K562 (cell line): Measurements from ENCODE around the gene TMEM167B. TPM values are rescaled to one million over a fixed set of nuclear protein-coding genes. Genes with fewer than 3 reads are reported as not detected.

ENCODE experiments used
- ATAC-seq: fragments of 200-7000 bp; cut with Tn5 transposase; 3 replicates; pipeline ENCODE4 v1.9.1; 2020; ENCODE audit warnings: moderate library complexity
- BruUV-seq: library from RNA; stranded (reverse); fragments of 400-500 nt; replicated peaks from 2 replicates; lab custom pipeline; 2021; lab: Mats Ljungman, UMichigan
- CTCF ChIA-PET: fragments of 300-600 bp; formaldehyde crosslinking; extraction: SDS; loops from one replicate; lab custom pipeline; 2021; ENCODE audit warnings: low intra/inter-chr PET ratio; lab: Yijun Ruan, JAX
- POLR2A ChIA-PET: fragments of 300-600, 350-650 bp; sonication (Branson Sonifier 250); formaldehyde crosslinking; extraction: SDS; loops from one replicate; lab custom pipeline; 2021; ENCODE audit warnings: antibody characterized with exemption, inconsistent platforms; lab: Yijun Ruan, JAX
- DNase-seq, 4 experiments: peaks; one replicate each; pipeline versions ENCODE4 v3.0.0 to v3.0.0-alpha.2; 2011 to 2018; ENCODE audit warnings: low spot score in 3 of 4, mixed read lengths in 3 of 4; ENCODE audit errors: extremely low read depth in 1 of 4
- FAIRE-seq: peaks from 2 replicates; lab custom pipeline; 2011; peaks lifted over from hg19 to GRCh38; lab: Jason Lieb, UNC
- H2AFZ ChIP-seq: 2 replicates; pipeline ENCODE4 v1.6.0; 2011; ENCODE audit warnings: low read depth, low read length, control low read depth, inconsistent platforms
- H3K27ac ChIP-seq: fragments of 200-600 bp; 3 replicates; pipeline ENCODE4 v1.8.0; 2011; ENCODE audit warnings: low read depth, mild to moderate bottlenecking, control low read depth, inconsistent platforms, low read length, moderate library complexity, mixed read lengths; ENCODE audit errors: extremely low read depth
- H3K27me3 ChIP-seq, 2 experiments: fragments of 300-600 bp in 1 of 2; 2 replicates in 1 of 2; 3 replicates in 1 of 2; pipeline versions ENCODE4 v1.6.0 to v1.8.0; 2011; ENCODE audit warnings: inconsistent platforms in 2 of 2, low read length in 2 of 2, mild to moderate bottlenecking in 1 of 2, mixed read lengths in 1 of 2, moderate library complexity in 1 of 2; ENCODE audit not compliant: control insufficient read depth in 2 of 2, insufficient read depth in 2 of 2
- H3K36me3 ChIP-seq: fragments of 300-600 bp; 3 replicates; pipeline ENCODE4 v1.8.0; 2011; ENCODE audit warnings: mild to moderate bottlenecking, low read length, inconsistent platforms; ENCODE audit not compliant: control insufficient read depth, insufficient read depth
- H3K4me1 ChIP-seq, 2 experiments: fragments of 200-600 bp in 1 of 2; replicated peaks in 1 of 2; 2 replicates in 1 of 2; 3 replicates in 1 of 2; pipeline versions ENCODE4 v1.5.1 to v1.8.0; 2011; ENCODE audit warnings: inconsistent platforms in 2 of 2, low read length in 2 of 2, mild to moderate bottlenecking in 1 of 2, mixed read lengths in 1 of 2, moderate library complexity in 1 of 2; ENCODE audit not compliant: control insufficient read depth in 2 of 2, insufficient read depth in 2 of 2
- H3K4me2 ChIP-seq: 2 replicates; pipeline ENCODE4 v1.6.1; 2011; ENCODE audit warnings: low read length, control low read depth, inconsistent platforms, mixed read lengths; ENCODE audit not compliant: insufficient read depth
- H3K4me3 ChIP-seq: fragments of 200-600 bp; sonication (generic), shearing (Covaris generic); 2 replicates; pipeline ENCODE4 v1.5.1; 2016; ENCODE audit warnings: control low read depth, inconsistent platforms
- H3K79me2 ChIP-seq: fragments of 200-600 bp; 3 replicates; pipeline ENCODE4 v1.8.0; 2011; ENCODE audit warnings: low read length, inconsistent platforms; ENCODE audit not compliant: control insufficient read depth, insufficient read depth
- H3K9ac ChIP-seq, 2 experiments: 2 replicates each; pipeline versions ENCODE4 v1.6.0 to v1.6.1; 2011; ENCODE audit warnings: low read depth in 2 of 2, low read length in 2 of 2, control low read depth in 1 of 2, inconsistent platforms in 1 of 2, mild to moderate bottlenecking in 1 of 2, mixed read lengths in 1 of 2; ENCODE audit not compliant: insufficient read depth in 1 of 2
- H3K9me1 ChIP-seq: one replicate; pipeline ENCODE4 v1.6.0; 2011; ENCODE audit warnings: inconsistent platforms, mild to moderate bottlenecking, low read length, moderate library complexity; ENCODE audit not compliant: control insufficient read depth, insufficient read depth
- H3K9me3 ChIP-seq: replicated peaks from 2 replicates; pipeline ENCODE4 v1.5.1; 2011; ENCODE audit warnings: low read depth, low read length, inconsistent platforms; ENCODE audit not compliant: control insufficient read depth, insufficient read depth
- H4K20me1 ChIP-seq: replicated peaks from 2 replicates; pipeline ENCODE4 v1.6.1; 2011; ENCODE audit warnings: low read length, inconsistent platforms, mixed read lengths; ENCODE audit not compliant: control insufficient read depth, insufficient read depth
- BCL6 ChIP-seq: fragments of 250-450 bp; sonication (Bioruptor Pico); IDR thresholded peaks from 2 replicates; pipeline ENCODE4 v1.4.0; 2020
- COPS2 ChIP-seq: fragments of 450-650 bp; conservative IDR thresholded peaks from 2 replicates; pipeline ENCODE4 v1.6.1; 2016; ENCODE audit warnings: mild to moderate bottlenecking, moderate library complexity
- ELF4 ChIP-seq: fragments of 450-650 bp; formaldehyde crosslinking; IDR thresholded peaks from 2 replicates; pipeline ENCODE4 v1.4.0; 2022; ENCODE audit warnings: missing genetic modification characterization
- GABPA ChIP-seq: fragments of 200-800 bp; sonication (Bioruptor generic); conservative IDR thresholded peaks from 2 replicates; pipeline ENCODE4 v1.6.1; 2016; ENCODE audit warnings: low read depth, missing genetic modification characterization, missing compliant biosample characterization
- NCOA6 ChIP-seq: fragments of 450-650 bp; IDR thresholded peaks from 2 replicates; pipeline ENCODE4 v1.6.1; 2017; ENCODE audit warnings: mild to moderate bottlenecking
- POU5F1 ChIP-seq: fragments of 150-350 bp; IDR thresholded peaks from 2 replicates; pipeline ENCODE4 v1.6.1; 2014; ENCODE audit warnings: borderline replicate concordance, low read length, low read depth, mild to moderate bottlenecking; ENCODE audit not compliant: partially characterized antibody
- PURB ChIP-seq: sonication (generic); formaldehyde crosslinking; IDR thresholded peaks from 2 replicates; pipeline ENCODE4 v1.9.0; 2021; ENCODE audit warnings: low read depth, mild to moderate bottlenecking, missing genetic modification reagents
- RBM14 ChIP-seq: fragments of 200-400 bp; formaldehyde crosslinking; IDR thresholded peaks from 2 replicates; pipeline ENCODE4 v1.6.1; 2018; ENCODE audit warnings: low read depth, mild to moderate bottlenecking, low read length, moderate library complexity, borderline replicate concordance; ENCODE audit not compliant: insufficient read depth
- TFAP4 ChIP-seq: sonication (generic); formaldehyde crosslinking; IDR thresholded peaks from 2 replicates; pipeline ENCODE4 v1.8.0; 2022; ENCODE audit warnings: missing genetic modification reagents, mild to moderate bottlenecking, moderate library complexity, borderline replicate concordance
- THRAP3 ChIP-seq: fragments of 450-650 bp; IDR thresholded peaks from 2 replicates; pipeline ENCODE4 v1.6.1; 2016; ENCODE audit warnings: mild to moderate bottlenecking, inconsistent platforms, borderline replicate concordance
- ZBTB2 ChIP-seq: fragments of 450-650 bp; IDR thresholded peaks from 2 replicates; pipeline ENCODE4 v1.6.1; 2016; ENCODE audit warnings: antibody characterized with exemption
- ZNF184 ChIP-seq: sonication (generic); formaldehyde crosslinking; IDR thresholded peaks from 2 replicates; pipeline ENCODE4 v1.5.0; 2020; ENCODE audit warnings: missing genetic modification reagents
- ZNF224 ChIP-seq: sonication (generic); formaldehyde crosslinking; IDR thresholded peaks from 2 replicates; pipeline ENCODE4 v1.8.0; 2022; ENCODE audit warnings: mild to moderate bottlenecking, missing genetic modification reagents
- ZNF253 ChIP-seq: fragments of 250-450 bp; sonication (Bioruptor Pico); conservative IDR thresholded peaks from 2 replicates; pipeline ENCODE4 v1.6.1; 2021; ENCODE audit warnings: mild to moderate bottlenecking
- ZNF3 ChIP-seq: fragments of 250-450 bp; sonication (Bioruptor Pico); IDR thresholded peaks from 2 replicates; pipeline ENCODE4 v1.5.0; 2021; ENCODE audit warnings: mild to moderate bottlenecking, moderate library complexity
- ZNF316 ChIP-seq: fragments of 450-650 bp; IDR thresholded peaks from 2 replicates; pipeline ENCODE4 v1.6.1; 2016
- ZNF445 ChIP-seq: fragments of 250-450 bp; sonication (Bioruptor Pico); IDR thresholded peaks from 2 replicates; pipeline ENCODE4 v1.4.0; 2020; ENCODE audit warnings: low read depth, mild to moderate bottlenecking, moderate library complexity
- ZNF609 ChIP-seq: sonication (generic); formaldehyde crosslinking; IDR thresholded peaks from 2 replicates; pipeline ENCODE4 v1.8.1; 2023; ENCODE audit warnings: missing genetic modification reagents, mild to moderate bottlenecking, borderline replicate concordance
- WGBS: fragments of 100-300 bp; shearing (Covaris generic); methylation state at CpG from one replicate; pipeline ENCODE4 v1.1.6; 2016; ENCODE audit warnings: low coverage, mixed read lengths; ENCODE audit not compliant: insufficient coverage; ENCODE audit errors: missing lambda C conversion rate; 5-methylcytosine and 5-hydroxymethylcytosine counted together
- in situ Hi-C: fragments of 300-500 bp; cut with MboI; formaldehyde crosslinking; loops from 4 replicates; pipeline ENCODE4 v1.15.0; 2018; ENCODE audit warnings: inconsistent platforms, mixed read lengths
- intact Hi-C: fragments of 100-400 bp; cut with micrococcal nuclease; formaldehyde crosslinking; loops from 2 replicates; pipeline ENCODE4 v1.14.2; 2022
- polyA plus RNA-seq, 8 experiments: library from polyadenylated mRNA; depleted of rRNA in 4 of 8; stranded (reverse) in 5 of 8; unstranded in 3 of 8; fragments of >200 nt; fragmentation: Nextera tagmentation in 2 of 8; fragmentation: Illumina TruSeq in 1 of 8; extraction: Ambion mirVana in 2 of 8; extraction: Trizol in 1 of 8; gene quantifications; 2 replicates each; pipeline versions ENCODE4 v1.2.1 to v1.2.3, GENCODE V29; 2011 to 2014; ENCODE audit warnings: inconsistent platforms in 1 of 8, missing spikeins in 1 of 8
- total RNA-seq, 7 experiments: library from RNA; depleted of rRNA in 6 of 7; stranded (reverse); fragments of >200 nt in 6 of 7; fragmentation: Illumina TruSeq in 2 of 7; extraction: Trizol in 2 of 7; gene quantifications; 2 replicates each; pipeline versions ENCODE4 v1.2.1 to v1.2.3, GENCODE V29; 2011 to 2021; ENCODE audit warnings: low replicate concordance in 1 of 7

Gene TMEM167B
- total and polyA plus RNA-seq, 9 of the 15 experiments (the other 6 are each of a cell fraction or from before 2014, with no cell fraction given) = 17.2 to 36.4 (median 32.2) TPM

- Histone ChIP-seq H3K4me2 (no peak overlapping the region), H3K79me2 (no peaks in the 10 kb centered on the region), H3K9ac (no peak overlapping the region), H3K4me3 (no peak overlapping the region), H4K20me1 (no peaks in the 10 kb centered on the region), H3K9me1 (no peaks in the 10 kb centered on the region), H3K4me1 (no peaks in the 10 kb centered on the region), H3K9me3 (no peaks in the 10 kb centered on the region), H3K27ac (no peak overlapping the region), H3K27me3 (no peaks in the 10 kb centered on the region), H3K36me3 (peaks cover 28% of the 10 kb centered on the region; the same call in 1 of the 3 replicates), H2AFZ (no peak overlapping the region)
- ChIA-PET POLR2A (interaction anchor here (0.6 to 2.2 kb wide), 10 partner anchors 9 to 71 kb away, joined by 3 to 11 read pairs (median 6); partner anchors contain the start of genes TAF13 and TMEM167B), CTCF (no interaction called here)
- TF ChIP-seq TFAP4 (CRISPR knock-in tag) (no peak), ZBTB2 (no peak), NCOA6 (no peak), RBM14 (no peak), POU5F1 (no peak), ZNF253 (CRISPR knock-in tag) (no peak), ZNF445 (CRISPR knock-in tag) (no peak), BCL6 (no peak), COPS2 (no peak), GABPA (tag) (no peak), ZNF184 (CRISPR knock-in tag) (no peak), ZNF316 (no peak), ZNF224 (no peak), ZNF3 (CRISPR knock-in tag) (no peak), THRAP3 (no peak), PURB (CRISPR knock-in tag) (no peak), ZNF609 (no peak), ELF4 (no peak)
- DNase-seq = no peak
- intact Hi-C loops = no loop called here
- in situ Hi-C loops = no loop called here
- FAIRE-seq = no peak
- WGBS = 72% methylated on average over 7 of the region's 7 CpGs
- no TSS peak for BruUV-seq
- no peak for ATAC-seq
These were observed 29.9 kb upstream of the TMEM167B start for GRCh38 chr1:109060707-109061106.
